Measurements from ENCODE around the gene FBXO40. TPM values are rescaled to one million over a fixed set of nuclear protein-coding genes. Genes with fewer than 3 reads are reported as not detected.

FBXO40 gene
- total RNA-seq, 1 donor from 2014 or later: 0.13 TPM

GRCh38 chr3:121661376-121661775, 68.2 kb downstream of the FBXO40 start:
- no peak for DNase-seq (ENCODE audit: low spot score)

GRCh38 chr3:121662742-121663141, 69.6 kb downstream of the FBXO40 start:
- no peak for DNase-seq (ENCODE audit: low spot score)

- DNase-seq (ENCODE audit: low spot score): no peak
Measured at GRCh38 chr3:121663171-121663847, 70.1 kb downstream of the FBXO40 start.

GRCh38 chr3:121665488-121665887, 72.3 kb downstream of the FBXO40 start:
- DNase-seq (ENCODE audit: low spot score): no peak

- DNase-seq (ENCODE audit: low spot score): no peak
Measured at GRCh38 chr3:121667333-121667732, 74.2 kb downstream of the FBXO40 start.

GRCh38 chr3:121670676-121671075, 77.5 kb downstream of the FBXO40 start:
- no peak for DNase-seq (ENCODE audit: low spot score)

GRCh38 chr3:121677141-121677540, 84.0 kb downstream of the FBXO40 start:
- DNase-seq (ENCODE audit: low spot score): no peak

Other genes starting within 250 kb of the FBXO40 start
- gene POLQ, start 47.4 kb upstream of the FBXO40 start, total RNA-seq: 0.51 TPM
- gene ARGFX, start 25.4 kb upstream of the FBXO40 start, total RNA-seq: not detected
- gene HCLS1, start 67.5 kb downstream of the FBXO40 start, total RNA-seq: 82.1 TPM
- gene GOLGB1, start 156.4 kb downstream of the FBXO40 start, total RNA-seq: 56.5 TPM
- gene IQCB1, start 241.7 kb downstream of the FBXO40 start, total RNA-seq: 12.5 TPM
- gene EAF2, start 241.8 kb downstream of the FBXO40 start, total RNA-seq: 7.2 TPM